ENCODE data around the gene BCKDK. TPM values are rescaled to one million over a fixed set of nuclear protein-coding genes. Genes with fewer than 3 reads are reported as not detected.

The BCKDK gene
- polyA plus RNA-seq, 1 donor (not counting 4 experiments of a cell fraction or from before 2014, with no cell fraction given) = 19.9 TPM

- TF ChIP-seq EZH2 (IDR thresholded peaks at IDR 0.05; ENCODE audit: low read length) (no peak), CTCF (optimal IDR thresholded peaks at IDR 0.05 in 1 of 3, IDR thresholded peaks at IDR 0.05 in 1 of 3, conservative IDR thresholded peaks at IDR 0.05 in 1 of 3; ENCODE audit: extremely low read depth in 1 of 3, insufficient read depth in 2 of 3, low read length in 3 of 3) (no peak)
- Histone ChIP-seq H2AFZ (ENCODE audit: control insufficient read depth, low read length) (no peak overlapping the region), H4K20me1 (ENCODE audit: control insufficient read depth, extremely low read depth, insufficient read depth, low read length) (no peaks in the 10 kb centered on the region), H3K4me3 (ENCODE audit: control insufficient read depth in 2 of 3, extremely low read depth in 1 of 3, insufficient read depth in 2 of 3, low read depth in 1 of 3, low read length in 3 of 3) (no peak overlapping the region), H3K79me2 (ENCODE audit: control insufficient read depth, insufficient read depth, low read length) (peaks cover 11% of the 10 kb centered on the region), H3K27ac (ENCODE audit: control insufficient read depth, insufficient read depth, low read length) (no peak overlapping the region), H3K4me2 (ENCODE audit: control insufficient read depth, extremely low read depth, insufficient read depth, low read depth, low read length) (no peak overlapping the region), H3K4me1 (ENCODE audit: control insufficient read depth, extremely low read depth, insufficient read depth, low read length) (peaks cover 12% of the 10 kb centered on the region), H3K36me3 (ENCODE audit: control insufficient read depth in 2 of 2, extremely low read depth in 1 of 2, insufficient read depth in 2 of 2, low read length in 2 of 2) (peaks cover 8 to 14% of the 10 kb centered on the region in 2 experiments), H3K9me3 (ENCODE audit: control insufficient read depth, low read depth, low read length) (no peaks in the 10 kb centered on the region), H3K9ac (ENCODE audit: control insufficient read depth, extremely low read depth, insufficient read depth, low read length) (no peak overlapping the region), H3K9me1 (ENCODE audit: control insufficient read depth, extremely low read depth, insufficient read depth, low read length) (no peaks in the 10 kb centered on the region), H3K27me3 (ENCODE audit: control insufficient read depth, extremely low read depth, insufficient read depth, low read length) (no peaks in the 10 kb centered on the region)
- dilution Hi-C loops (cut with MboI; ENCODE audit: extremely low pct_ligation_motif_present, low sequenced_read_pairs) = no loop called here
- FAIRE-seq = no peak
- no peak for DNase-seq (ENCODE audit: low read depth, low spot score)
Observed at GRCh38 chr16:31087481-31087880, 20.7 kb upstream of the BCKDK start.

GRCh38 chr16:31087971-31088370, 20.2 kb upstream of the BCKDK start:
- peaks cover 16% of the 10 kb centered on the region for H3K79me2 ChIP-seq (ENCODE audit: control insufficient read depth, insufficient read depth, low read length)
- H3K36me3 ChIP-seq (ENCODE audit: control insufficient read depth in 2 of 2, extremely low read depth in 1 of 2, insufficient read depth in 2 of 2, low read length in 2 of 2) = peaks cover 7 to 12% of the 10 kb centered on the region in 2 experiments
- FAIRE-seq (no peak), DNase-seq (ENCODE audit: low read depth, low spot score) (no peak)
- no peaks in the 10 kb centered on the region for H3K9me3 ChIP-seq (ENCODE audit: control insufficient read depth, low read depth, low read length)
- no peak overlapping the region for H3K9ac ChIP-seq (ENCODE audit: control insufficient read depth, extremely low read depth, insufficient read depth, low read length)
- no peak overlapping the region for H3K4me3 ChIP-seq (ENCODE audit: control insufficient read depth in 2 of 3, extremely low read depth in 1 of 3, insufficient read depth in 2 of 3, low read depth in 1 of 3, low read length in 3 of 3)
- dilution Hi-C loops (cut with MboI; ENCODE audit: extremely low pct_ligation_motif_present, low sequenced_read_pairs) = no loop called here
- TF ChIP-seq CTCF (optimal IDR thresholded peaks at IDR 0.05 in 1 of 3, IDR thresholded peaks at IDR 0.05 in 1 of 3, conservative IDR thresholded peaks at IDR 0.05 in 1 of 3; ENCODE audit: extremely low read depth in 1 of 3, insufficient read depth in 2 of 3, low read length in 3 of 3) (no peak), EZH2 (IDR thresholded peaks at IDR 0.05; ENCODE audit: low read length) (no peak)
- H2AFZ ChIP-seq (ENCODE audit: control insufficient read depth, low read length) = no peak overlapping the region
- H3K27ac ChIP-seq (ENCODE audit: control insufficient read depth, insufficient read depth, low read length) = no peak overlapping the region
- peaks cover 12% of the 10 kb centered on the region for H3K4me1 ChIP-seq (ENCODE audit: control insufficient read depth, extremely low read depth, insufficient read depth, low read length)
- no peaks in the 10 kb centered on the region for H3K9me1 ChIP-seq (ENCODE audit: control insufficient read depth, extremely low read depth, insufficient read depth, low read length)
- no peaks in the 10 kb centered on the region for H4K20me1 ChIP-seq (ENCODE audit: control insufficient read depth, extremely low read depth, insufficient read depth, low read length)
- no peak overlapping the region for H3K4me2 ChIP-seq (ENCODE audit: control insufficient read depth, extremely low read depth, insufficient read depth, low read depth, low read length)
- no peaks in the 10 kb centered on the region for H3K27me3 ChIP-seq (ENCODE audit: control insufficient read depth, extremely low read depth, insufficient read depth, low read length)
